Medulla oblongata (tissue), 1 donor: ENCODE results near the gene FBXO45.
"Not testable (repeated sequence)": the region's sequence is repeated elsewhere in the genome, so short reads cannot be mapped to it uniquely, and the experiment has no call there.

Experiments used
- DNase-seq: peaks from one replicate; pipeline ENCODE4 v3.0.0-alpha.2; 2015; ENCODE audit errors: extremely low spot score

FBXO45 gene

GRCh38 chr3:196619223-196619622 is 50.8 kb downstream of the FBXO45 start:
- no peak for DNase-seq

DNA sequence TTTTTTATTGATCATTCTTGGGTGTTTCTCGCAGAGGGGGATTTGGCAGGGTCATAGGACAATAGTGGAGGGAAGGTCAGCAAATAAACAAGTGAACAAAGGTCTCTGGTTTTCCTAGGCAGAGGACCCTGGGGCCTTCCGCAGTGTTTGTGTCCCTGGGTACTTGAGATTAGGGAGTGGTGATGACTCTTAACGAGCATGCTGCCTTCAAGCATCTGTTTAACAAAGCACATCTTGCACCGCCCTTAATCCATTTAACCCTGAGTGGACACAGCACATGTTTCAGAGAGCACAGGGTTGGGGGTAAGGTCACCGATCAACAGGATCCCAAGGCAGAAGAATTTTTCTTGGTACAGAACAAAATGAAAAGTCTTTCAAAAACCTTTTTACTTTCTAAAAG is 51.2 kb downstream of the FBXO45 start:
- not testable (repeated sequence) for DNase-seq

- no peak for DNase-seq
These were observed 51.7 kb downstream of the FBXO45 start for GRCh38 chr3:196620161-196620604.

DNA sequence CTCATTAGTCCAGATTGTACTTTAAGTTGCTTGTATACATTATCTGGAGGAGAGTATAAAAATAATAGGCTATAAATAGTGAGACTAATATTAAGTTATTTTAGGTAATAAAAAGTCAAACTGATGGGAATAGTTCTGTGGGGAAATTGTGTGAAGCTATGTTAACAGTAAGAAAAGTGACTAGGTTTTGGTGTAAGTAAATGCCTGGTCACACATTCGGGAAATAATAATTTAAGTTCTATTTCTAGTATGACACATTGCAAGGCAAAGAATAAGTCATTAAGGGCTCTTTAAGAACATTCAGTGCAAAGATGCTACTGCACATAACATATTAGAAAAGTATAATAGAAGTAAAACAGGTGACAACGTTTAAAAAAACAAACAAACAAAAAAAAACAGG is 52.2 kb downstream of the FBXO45 start:
- no peak for DNase-seq

DNA sequence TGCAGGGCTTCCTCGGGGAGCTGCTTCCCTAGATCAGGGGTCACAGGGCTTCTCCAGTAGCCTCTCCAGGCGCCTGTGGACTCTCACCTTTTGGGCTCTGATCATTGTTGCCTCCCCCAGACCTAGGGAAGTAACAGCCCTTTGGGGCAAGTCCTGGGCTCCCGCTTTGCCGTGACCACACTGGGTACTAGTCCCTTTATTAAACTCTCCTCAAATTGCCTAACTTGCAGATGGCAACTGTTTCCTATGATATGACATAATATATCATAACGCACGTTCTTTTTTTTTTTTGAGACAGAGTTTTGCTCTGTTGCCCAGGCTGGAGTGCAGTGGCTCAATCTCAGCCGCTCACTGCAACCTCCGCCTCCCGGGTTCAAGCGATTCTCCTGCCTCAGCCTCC is 53.2 kb downstream of the FBXO45 start:
- DNase-seq = no peak

DNA sequence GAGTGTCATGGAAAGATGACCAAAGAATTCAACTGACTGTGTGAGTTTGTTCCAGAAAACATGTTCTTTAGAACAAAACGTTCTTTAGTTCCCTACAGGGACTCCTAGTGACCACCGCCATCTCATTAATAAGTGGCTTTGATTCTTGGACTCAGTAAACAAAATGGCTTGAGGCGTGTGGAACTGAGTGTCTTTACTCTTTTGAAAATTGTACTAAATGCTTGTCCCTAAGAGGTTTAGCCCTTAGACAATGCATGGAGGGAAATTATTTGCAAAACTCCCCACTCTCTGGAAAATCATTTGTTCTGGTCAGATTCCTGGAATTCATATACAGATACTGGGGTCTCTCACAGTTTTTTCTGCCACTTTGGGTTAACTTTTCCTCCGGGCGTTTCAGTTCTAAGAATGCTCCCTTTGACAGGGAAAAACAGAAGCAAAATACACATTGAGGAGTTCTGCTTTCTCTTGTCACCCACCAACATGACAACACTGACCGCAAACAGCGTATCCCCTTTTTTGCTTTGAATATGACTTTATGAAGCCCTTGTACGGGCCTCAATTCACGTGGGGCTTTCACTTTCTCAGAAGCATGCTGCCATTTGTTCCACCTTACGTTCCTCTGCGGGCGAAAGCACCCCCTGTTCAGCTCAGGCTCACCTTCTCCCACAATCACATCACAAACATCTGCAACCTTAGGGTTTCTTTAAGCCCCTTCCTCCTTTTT is 55.8 kb downstream of the FBXO45 start:
- DNase-seq = peak; percentile 52

- peak; percentile 77 for DNase-seq
These were observed 56.4 kb downstream of the FBXO45 start for GRCh38 chr3:196624907-196625306.

DNA sequence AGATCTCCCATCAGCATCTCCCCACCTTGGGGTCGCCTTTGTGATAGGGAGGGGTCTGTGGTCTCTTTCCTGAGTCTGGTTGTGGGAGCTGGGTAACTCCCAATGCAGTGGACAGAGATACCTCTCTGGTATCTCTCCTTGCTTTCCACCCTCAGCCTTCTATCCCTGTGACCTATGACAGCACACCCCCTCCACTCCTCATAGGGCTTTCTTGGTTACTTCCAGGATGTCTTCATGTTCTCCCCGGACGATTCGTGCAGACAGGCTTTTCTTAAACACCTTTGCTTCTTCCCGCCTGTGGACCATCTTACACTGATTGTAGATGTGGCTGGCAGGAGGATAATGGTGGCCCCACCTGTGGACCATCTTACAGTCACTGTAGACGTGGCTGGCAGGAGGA is 56.9 kb downstream of the FBXO45 start:
- DNase-seq = no peak

- DNase-seq = no peak
These were observed 59.4 kb downstream of the FBXO45 start for GRCh38 chr3:196627918-196628231.

- DNase-seq = no peak
These were observed 60.8 kb downstream of the FBXO45 start for GRCh38 chr3:196629228-196629627.

DNA sequence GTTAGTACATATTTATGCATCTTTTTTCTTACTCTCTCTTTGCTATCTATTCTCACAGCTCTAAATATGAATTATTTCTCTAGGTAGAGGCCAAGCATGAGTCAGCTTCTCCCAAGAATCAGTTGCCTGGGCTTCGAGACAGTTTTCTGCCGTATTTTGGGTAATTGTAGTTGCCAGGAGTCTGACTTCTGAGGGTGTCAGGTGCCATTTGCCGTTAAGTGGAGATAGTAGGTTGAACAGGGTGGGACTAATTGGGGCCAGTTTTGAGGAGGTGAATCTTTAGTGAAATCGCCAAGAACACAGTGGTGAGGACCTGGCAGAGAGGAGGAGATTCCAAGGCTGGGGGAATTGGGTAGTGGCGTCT is 63.2 kb downstream of the FBXO45 start:
- DNase-seq = no peak

- peak; percentile 82 for DNase-seq
These were observed 63.7 kb downstream of the FBXO45 start for GRCh38 chr3:196632046-196632751.

- DNase-seq = no peak
These were observed 65.2 kb downstream of the FBXO45 start for GRCh38 chr3:196633555-196634151.

GRCh38 chr3:196634224-196634623 is 65.8 kb downstream of the FBXO45 start:
- peak; percentile 67 for DNase-seq

DNA sequence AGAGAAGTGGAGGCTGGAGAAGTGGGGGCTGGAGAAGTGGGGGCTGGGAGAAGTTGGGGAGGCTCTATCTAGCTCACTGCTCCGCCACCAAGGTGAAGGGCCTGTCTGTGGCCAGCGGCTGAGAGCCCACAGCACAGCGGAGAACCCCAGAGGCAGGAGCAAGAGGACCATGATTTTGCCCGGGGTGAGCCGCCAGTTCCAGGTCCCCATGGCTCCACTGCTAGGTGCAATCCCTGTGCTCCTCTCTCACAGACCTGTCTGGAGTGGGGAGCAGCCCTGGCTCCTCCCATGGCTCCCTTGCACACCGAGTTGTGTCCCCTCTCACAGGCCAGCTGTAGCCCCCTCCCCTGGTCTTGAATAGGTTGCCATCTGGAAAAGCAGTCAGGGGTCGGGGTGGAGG is 66.4 kb downstream of the FBXO45 start:
- no peak for DNase-seq

DNA sequence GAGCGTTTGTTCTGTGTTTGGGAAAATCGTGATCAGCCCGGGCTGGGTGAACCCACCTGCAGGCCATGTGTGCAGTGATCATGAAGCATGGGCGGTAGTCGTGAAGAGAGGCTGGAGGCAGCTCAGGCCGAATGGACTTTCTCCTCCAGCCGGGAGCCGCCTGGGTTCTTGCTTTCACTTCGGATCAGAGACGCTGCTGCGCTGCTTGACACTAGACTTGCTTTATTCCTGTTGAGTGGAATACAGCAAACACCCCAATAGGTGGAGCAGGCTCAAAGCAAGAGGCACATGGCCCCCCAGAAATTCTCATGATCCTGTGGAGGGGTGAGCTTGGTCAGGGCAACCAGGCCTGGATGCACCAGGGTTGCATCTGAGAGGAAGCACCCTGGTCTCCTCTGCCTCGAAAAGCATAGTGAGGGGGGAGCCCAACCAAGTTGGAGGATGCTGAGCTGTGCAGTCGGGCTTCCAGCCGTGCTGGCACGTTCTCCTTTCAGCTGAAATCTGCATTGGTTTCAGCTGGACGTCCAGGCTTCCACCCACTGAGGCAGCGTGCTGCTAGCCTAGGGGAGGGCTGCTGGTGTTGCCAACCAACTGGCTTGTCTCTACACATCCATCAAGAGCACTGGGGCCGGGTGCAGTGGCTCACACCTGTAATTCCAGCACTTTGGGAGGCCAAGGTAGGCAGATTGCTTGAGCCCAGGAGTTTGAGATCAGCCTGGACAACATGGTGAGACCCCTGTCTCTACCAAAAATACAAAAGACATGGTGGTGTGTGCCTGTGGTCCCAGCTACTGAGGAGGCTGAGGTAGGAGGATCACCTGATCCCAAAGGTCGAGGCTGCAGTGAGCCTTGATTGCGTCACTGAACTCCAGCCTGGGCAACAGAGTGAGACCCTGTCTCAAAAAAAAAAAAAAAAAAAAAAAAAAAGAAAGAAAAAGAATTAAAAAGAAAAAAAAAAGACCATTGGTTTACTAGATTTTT is 68.2 kb downstream of the FBXO45 start:
- DNase-seq = no peak

DNA sequence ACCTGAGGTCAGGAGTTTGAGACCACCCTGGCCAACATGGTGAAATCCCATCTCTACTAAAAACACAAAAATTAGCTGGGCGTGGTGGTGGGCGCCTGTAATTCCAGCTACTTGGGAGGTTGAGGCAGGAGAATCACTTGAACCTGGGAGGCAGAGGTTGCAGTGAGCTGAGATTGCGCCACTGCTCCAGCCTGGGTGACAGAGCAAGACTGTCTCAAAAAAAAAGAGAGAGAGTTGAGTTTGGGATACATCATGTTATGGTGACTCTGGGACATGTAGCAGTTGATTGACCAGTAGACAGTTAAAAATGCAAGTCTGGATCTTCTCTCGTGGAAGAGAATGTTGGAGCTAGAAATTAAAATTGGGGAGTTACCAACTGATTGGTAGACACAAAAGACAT is 69.5 kb downstream of the FBXO45 start:
- DNase-seq = not testable (repeated sequence)
